UCSD-AML1 (cell line): Measurements from ENCODE around the gene PARVA.
"Not testable (repeated sequence)": the region's sequence is repeated elsewhere in the genome, so short reads cannot be mapped to it uniquely, and the experiment has no call there.

Experiments used
- DNase-seq: peaks from one replicate; lab custom pipeline; 2025; ENCODE audit not compliant: unreplicated experiment; lab: John Stamatoyannopoulos, UW

PARVA gene

GRCh38 chr11:12496181-12497025 is 119.0 kb downstream of the PARVA start:
- DNase-seq = no peak

- no peak for DNase-seq
These were observed 120.1 kb downstream of the PARVA start for GRCh38 chr11:12497431-12497830.

- no peak for DNase-seq
These were observed 121.7 kb downstream of the PARVA start for GRCh38 chr11:12499071-12499470.

GRCh38 chr11:12502046-12502445 is 124.7 kb downstream of the PARVA start:
- no peak for DNase-seq

DNA sequence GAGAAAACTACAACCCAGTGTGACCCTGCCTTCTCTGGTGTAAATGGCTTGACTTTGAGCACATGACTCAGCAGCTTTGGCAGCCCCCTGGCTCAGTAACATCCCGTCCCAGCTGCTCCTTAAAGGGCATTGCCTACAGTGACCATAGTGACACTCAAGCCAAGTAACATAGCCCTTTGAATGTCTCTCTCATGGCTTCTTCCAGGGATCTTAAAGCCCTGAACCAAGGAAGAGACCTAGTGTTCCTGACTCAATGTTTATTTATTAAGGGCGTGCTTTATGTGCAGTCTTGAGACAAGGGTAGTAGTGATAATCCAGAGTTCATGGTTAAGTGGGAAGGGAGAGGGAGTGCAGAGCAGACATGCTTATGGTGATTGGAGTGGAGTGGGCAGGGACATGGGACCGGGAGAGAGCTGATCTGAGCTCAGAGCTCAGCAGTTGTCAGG is 125.7 kb downstream of the PARVA start:
- no peak for DNase-seq

- DNase-seq = no peak
These were observed 126.5 kb downstream of the PARVA start for GRCh38 chr11:12503886-12504285.

- no peak for DNase-seq
These were observed 127.8 kb downstream of the PARVA start for GRCh38 chr11:12505183-12505582.

GRCh38 chr11:12506404-12506921 is 129.1 kb downstream of the PARVA start:
- no peak for DNase-seq

- no peak for DNase-seq
These were observed 130.0 kb downstream of the PARVA start for GRCh38 chr11:12507391-12507790.

DNA sequence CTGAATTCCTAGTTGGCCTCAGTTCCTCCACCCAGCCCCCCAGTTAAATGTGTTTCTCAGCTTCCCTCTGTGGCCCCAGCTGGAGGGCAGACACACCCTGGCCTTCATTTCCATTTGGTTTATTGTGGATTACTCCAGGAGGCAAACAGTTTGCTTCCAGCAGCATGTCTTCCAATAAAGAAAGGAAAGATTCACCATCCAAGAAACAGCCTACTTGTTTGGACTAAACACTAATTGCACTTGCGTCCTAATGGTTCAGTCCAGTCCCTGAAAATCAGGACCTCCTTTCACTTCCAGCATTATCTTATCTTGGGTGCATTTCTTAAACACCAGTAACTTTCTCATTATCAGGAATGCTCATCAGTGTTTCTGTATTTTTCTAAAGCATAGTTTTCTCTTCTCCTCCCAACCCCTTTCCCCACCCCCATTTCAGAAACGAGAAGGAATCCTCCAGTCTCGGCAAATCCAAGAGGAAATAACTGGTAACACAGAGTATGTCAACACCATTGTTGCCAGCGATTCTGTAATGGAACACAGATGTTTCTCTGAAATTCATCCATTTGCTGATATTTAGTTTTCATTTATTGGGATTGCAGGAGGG is 130.9 kb downstream of the PARVA start:
- no peak for DNase-seq

GRCh38 chr11:12509371-12509770 is 132.0 kb downstream of the PARVA start:
- no peak for DNase-seq

GRCh38 chr11:12512132-12512531 is 134.8 kb downstream of the PARVA start:
- DNase-seq = no peak

GRCh38 chr11:12512826-12513395 is 135.5 kb downstream of the PARVA start:
- DNase-seq = no peak

DNA sequence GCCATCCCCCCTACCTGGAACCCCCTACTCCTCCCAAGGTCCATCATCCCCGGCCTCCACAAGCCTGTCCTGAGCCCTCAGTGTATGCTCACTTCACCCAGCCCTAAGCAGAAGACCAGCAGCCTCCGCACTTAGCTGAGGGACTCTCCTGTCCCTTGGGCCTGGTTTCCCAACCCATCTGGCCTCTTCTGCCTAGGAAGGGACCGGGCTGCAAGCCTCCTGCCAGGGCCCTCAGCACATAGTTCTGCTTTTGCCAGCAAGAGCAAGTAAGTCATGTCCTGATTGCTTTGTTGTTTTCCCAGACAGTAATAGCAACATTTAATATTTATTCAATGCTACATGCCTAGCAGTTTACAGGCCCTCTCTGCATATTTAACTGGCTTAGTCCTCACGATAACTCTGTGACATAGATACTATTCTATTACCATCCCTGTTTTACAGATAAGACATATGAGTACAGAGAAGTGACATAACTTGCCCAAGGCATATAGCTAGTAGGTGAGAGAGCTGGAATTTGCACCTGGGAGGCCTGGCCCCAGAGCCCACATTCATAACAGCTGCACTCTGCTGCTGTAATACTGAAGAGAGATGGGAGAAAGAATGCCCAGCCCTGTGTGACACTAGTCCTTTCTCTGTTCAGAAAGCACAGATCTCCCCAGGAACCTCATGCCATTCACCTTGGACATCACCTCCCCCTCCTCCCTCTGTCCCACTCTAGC is 139.2 kb downstream of the PARVA start:
- DNase-seq = no peak

GRCh38 chr11:12517306-12517705 is 139.9 kb downstream of the PARVA start:
- no peak for DNase-seq

GRCh38 chr11:12517741-12518140 is 140.4 kb downstream of the PARVA start:
- DNase-seq = no peak

GRCh38 chr11:12518606-12519385 is 141.4 kb downstream of the PARVA start:
- DNase-seq = no peak

GRCh38 chr11:12520054-12520453 is 142.7 kb downstream of the PARVA start:
- DNase-seq = no peak

GRCh38 chr11:12520576-12520975 is 143.2 kb downstream of the PARVA start:
- DNase-seq = not testable (repeated sequence)

- DNase-seq = no peak
These were observed 146.0 kb downstream of the PARVA start for GRCh38 chr11:12523180-12523924.
